ENCODE measurements around the gene DLEC1. TPM values are rescaled to one million over a fixed set of nuclear protein-coding genes. Genes with fewer than 3 reads are reported as not detected.
"Not testable (repeated sequence)": the region's sequence is repeated elsewhere in the genome, so short reads cannot be mapped to it uniquely, and the experiment has no call there.

The DLEC1 gene
- total RNA-seq, 2 experiments from 2014 or later: 0.70 to 1.1 TPM

GRCh38 chr3:38032328-38032865, 6.6 kb upstream of the DLEC1 start:
- Mint-ChIP-seq H3K9me3 (no peaks in the 10 kb centered on the region), H3K27me3 (peaks cover 1% of the 10 kb centered on the region), H3K27ac (no peak overlapping the region), H3K4me3 (no peak overlapping the region), H3K36me3 (no peaks in the 10 kb centered on the region), H3K4me1 (ENCODE audit: low read depth) (peaks cover 21% of the 10 kb centered on the region)
- no peak for DNase-seq
- intact Hi-C loops (cut with micrococcal nuclease): no loop called here
- ChIA-PET CTCF (no interaction called here), POLR2A (no interaction called here)

- DNase-seq; H3K27ac Mint-ChIP-seq; POLR2A ChIA-PET; H3K4me3 Mint-ChIP-seq; H3K27me3 Mint-ChIP-seq; H3K36me3 Mint-ChIP-seq; CTCF ChIA-PET; H3K9me3 Mint-ChIP-seq; intact Hi-C loops (cut with micrococcal nuclease): not testable (repeated sequence)
- H3K4me1 Mint-ChIP-seq (ENCODE audit: low read depth): peaks cover 33% of the 10 kb centered on the region
Measured at GRCh38 chr3:38033586-38033985, 5.4 kb upstream of the DLEC1 start.

GRCh38 chr3:38034335-38034734, 4.7 kb upstream of the DLEC1 start:
- H3K27ac Mint-ChIP-seq; H3K36me3 Mint-ChIP-seq; POLR2A ChIA-PET; DNase-seq; H3K4me3 Mint-ChIP-seq; intact Hi-C loops (cut with micrococcal nuclease); H3K27me3 Mint-ChIP-seq: not testable (repeated sequence)
- CTCF ChIA-PET: interaction anchor here (1.8 kb wide), 1 partner anchor 38 kb away, joined by 6 read pairs; no protein-coding TSS in a partner anchor
- H3K4me1 Mint-ChIP-seq (ENCODE audit: low read depth): peaks cover 39% of the 10 kb centered on the region
- peaks cover 11% of the 10 kb centered on the region for H3K9me3 Mint-ChIP-seq

GRCh38 chr3:38036286-38036685, 2.7 kb upstream of the DLEC1 start:
- Mint-ChIP-seq H3K36me3 (peaks cover 8% of the 10 kb centered on the region), H3K9me3 (peaks cover 11% of the 10 kb centered on the region), H3K27ac (no peak overlapping the region), H3K4me1 (ENCODE audit: low read depth) (peaks cover 40% of the 10 kb centered on the region), H3K27me3 (no peaks in the 10 kb centered on the region), H3K4me3 (no peak overlapping the region)
- POLR2A ChIA-PET: no interaction called here
- intact Hi-C loops (cut with micrococcal nuclease): no loop called here
- CTCF ChIA-PET: interaction anchor here (1.8 kb wide), 1 partner anchor 39 kb away, joined by 6 read pairs; no protein-coding TSS in a partner anchor
- no peak for DNase-seq

GRCh38 chr3:38036906-38037305, 2.1 kb upstream of the DLEC1 start:
- no peak for DNase-seq
- no peak overlapping the region for H3K4me3 Mint-ChIP-seq
- no peak overlapping the region for H3K27ac Mint-ChIP-seq
- H3K36me3 Mint-ChIP-seq: peaks cover 8% of the 10 kb centered on the region
- H3K27me3 Mint-ChIP-seq: no peaks in the 10 kb centered on the region
- CTCF ChIA-PET: no interaction called here
- intact Hi-C loops (cut with micrococcal nuclease): no loop called here
- POLR2A ChIA-PET: no interaction called here
- H3K9me3 Mint-ChIP-seq: peaks cover 11% of the 10 kb centered on the region
- peaks cover 34% of the 10 kb centered on the region for H3K4me1 Mint-ChIP-seq (ENCODE audit: low read depth)

- Mint-ChIP-seq H3K4me1 (ENCODE audit: low read depth) (peaks cover 33% of the 10 kb centered on the region), H3K36me3 (peaks cover 8% of the 10 kb centered on the region), H3K4me3 (peak overlapping the region; percentile 48), H3K27ac (peak overlapping the region; percentile 93), H3K9me3 (peaks cover 11% of the 10 kb centered on the region), H3K27me3 (no peaks in the 10 kb centered on the region)
- intact Hi-C loops (cut with micrococcal nuclease): loop anchor here (1.0 kb wide), 2 partner anchors 99 to 127 kb away; partner anchors contain the start of genes ACAA1 and OXSR1
- ChIA-PET CTCF (interaction anchor here (1.0 to 1.8 kb wide), 6 partner anchors 10 to 64 kb away, joined by 3 to 9 read pairs (median 6); partner anchors contain the start of gene PLCD1), POLR2A (interaction anchor here (1.1 to 1.6 kb wide), 3 partner anchors 27 to 99 kb away, joined by 3 to 12 read pairs (median 4); partner anchors contain the start of genes ACAA1 and MYD88)
- peak; percentile 64 for DNase-seq
Measured at GRCh38 chr3:38038447-38038911, 529 bp upstream of the DLEC1 start.

GRCh38 chr3:38039899-38040261, 872 bp downstream of the DLEC1 start:
- Mint-ChIP-seq H3K36me3 (peaks cover 8% of the 10 kb centered on the region), H3K27ac (peak overlapping the region; percentile 93), H3K9me3 (peaks cover 11% of the 10 kb centered on the region), H3K4me3 (peak overlapping the region; percentile 48), H3K27me3 (no peaks in the 10 kb centered on the region), H3K4me1 (ENCODE audit: low read depth) (peaks cover 33% of the 10 kb centered on the region)
- ChIA-PET POLR2A (interaction anchor here (1.6 kb wide), 1 partner anchor 97 kb away, joined by 12 read pairs; the partner anchor contains the start of genes ACAA1 and MYD88), CTCF (interaction anchor here (0.7 to 1.7 kb wide), 12 partner anchors 11 to 457 kb away, joined by 3 to 9 read pairs (median 4); partner anchors contain the start of genes EXOG, PLCD1 and XYLB)
- DNase-seq: peak; percentile 77
- intact Hi-C loops (cut with micrococcal nuclease): loop anchor here (1.0 to 5.0 kb wide), 4 partner anchors 9 to 457 kb away; partner anchors contain the start of gene EXOG

- POLR2A ChIA-PET: no interaction called here
- Mint-ChIP-seq H3K27me3 (no peaks in the 10 kb centered on the region), H3K9me3 (peaks cover 11% of the 10 kb centered on the region), H3K27ac (peak overlapping the region; percentile 1), H3K4me3 (peak overlapping the region; percentile 48), H3K36me3 (peaks cover 8% of the 10 kb centered on the region), H3K4me1 (ENCODE audit: low read depth) (peaks cover 33% of the 10 kb centered on the region)
- CTCF ChIA-PET: interaction anchor here (0.7 to 1.7 kb wide), 7 partner anchors 14 to 456 kb away, joined by 3 to 9 read pairs (median 4); partner anchors contain the start of genes EXOG and XYLB
- intact Hi-C loops (cut with micrococcal nuclease): loop anchor here (1.0 to 5.0 kb wide), 3 partner anchors 36 to 457 kb away; partner anchors contain the start of gene EXOG
- DNase-seq: no peak
Measured at GRCh38 chr3:38040401-38040800, 1.4 kb downstream of the DLEC1 start.

GRCh38 chr3:38043486-38043885, 4.5 kb downstream of the DLEC1 start:
- intact Hi-C loops (cut with micrococcal nuclease): loop anchor here (5.0 kb wide), 1 partner anchor 454 kb away; the partner anchor contains the start of gene EXOG
- Mint-ChIP-seq H3K27ac (no peak overlapping the region), H3K27me3 (no peaks in the 10 kb centered on the region), H3K4me1 (ENCODE audit: low read depth) (peaks cover 19% of the 10 kb centered on the region), H3K4me3 (no peak overlapping the region), H3K36me3 (no peaks in the 10 kb centered on the region), H3K9me3 (peaks cover 3% of the 10 kb centered on the region)
- POLR2A ChIA-PET: no interaction called here
- no peak for DNase-seq
- CTCF ChIA-PET: no interaction called here

- Mint-ChIP-seq H3K4me1 (ENCODE audit: low read depth) (no peaks in the 10 kb centered on the region), H3K27ac (no peak overlapping the region), H3K4me3 (no peak overlapping the region), H3K27me3 (no peaks in the 10 kb centered on the region), H3K36me3 (peaks cover 2% of the 10 kb centered on the region), H3K9me3 (no peaks in the 10 kb centered on the region)
- ChIA-PET CTCF (no interaction called here), POLR2A (no interaction called here)
- intact Hi-C loops (cut with micrococcal nuclease): no loop called here
- DNase-seq: no peak
Measured at GRCh38 chr3:38046027-38046426, 7.0 kb downstream of the DLEC1 start.

- intact Hi-C loops (cut with micrococcal nuclease): no loop called here
- H3K27ac Mint-ChIP-seq: no peak overlapping the region
- no peak for DNase-seq
- no peak overlapping the region for H3K4me3 Mint-ChIP-seq
- peaks cover 2% of the 10 kb centered on the region for H3K36me3 Mint-ChIP-seq
- H3K4me1 Mint-ChIP-seq (ENCODE audit: low read depth): no peaks in the 10 kb centered on the region
- H3K9me3 Mint-ChIP-seq: no peaks in the 10 kb centered on the region
- ChIA-PET POLR2A (no interaction called here), CTCF (no interaction called here)
- no peaks in the 10 kb centered on the region for H3K27me3 Mint-ChIP-seq
Measured at GRCh38 chr3:38046821-38047220, 7.8 kb downstream of the DLEC1 start.

GRCh38 chr3:38047896-38048295, 8.9 kb downstream of the DLEC1 start:
- Mint-ChIP-seq H3K36me3 (peaks cover 2% of the 10 kb centered on the region), H3K9me3 (no peaks in the 10 kb centered on the region), H3K27me3 (no peaks in the 10 kb centered on the region), H3K4me3 (no peak overlapping the region), H3K4me1 (ENCODE audit: low read depth) (no peaks in the 10 kb centered on the region), H3K27ac (no peak overlapping the region)
- no peak for DNase-seq
- ChIA-PET POLR2A (no interaction called here), CTCF (interaction anchor here (1.0 to 1.5 kb wide), 2 partner anchors 72 to 448 kb away, joined by 3 read pairs; partner anchors contain the start of gene EXOG)
- intact Hi-C loops (cut with micrococcal nuclease): no loop called here

Measured in activated CD4-positive, alpha-beta memory T cell treated with anti-CD3 and anti-CD28 coated beads for 36 hours (primary cell).